Adrenal gland (tissue), 12 donors: ENCODE results near the gene TMEM185A. TPM values are rescaled to one million over a fixed set of nuclear protein-coding genes. Genes with fewer than 3 reads are reported as not detected.
"Not testable (repeated sequence)": the region's sequence is repeated elsewhere in the genome, so short reads cannot be mapped to it uniquely, and the experiment has no call there.

ENCODE experiments used
- DNase-seq, 7 donors: peaks; one replicate each; pipeline ENCODE4 v3.0.0-alpha.2; 2019 to 2020
- H3K27ac ChIP-seq, 5 donors: fragments of 200-600 bp; sonication (generic) in 4 of 5; 1 replicate in 3 of 5; 2 replicates in 2 of 5; pipeline versions ENCODE4 v1.5.1 to v1.8.0; 2016 to 2020; ENCODE audit warnings: mild to moderate bottlenecking in 1 of 5
- H3K27me3 ChIP-seq: fragments of 200-600 bp; 2 replicates; pipeline ENCODE4 v1.8.0; 2021
- H3K36me3 ChIP-seq, 2 donors: fragments of 200-600 bp; replicated peaks in 1 of 2; 1 replicate in 1 of 2; 2 replicates in 1 of 2; pipeline versions ENCODE4 v1.5.1 to v1.8.0; 2018 to 2022
- H3K4me1 ChIP-seq, 2 donors: fragments of 200-600 bp; replicated peaks in 1 of 2; 1 replicate in 1 of 2; 2 replicates in 1 of 2; pipeline versions ENCODE4 v1.5.1 to v1.8.0; 2018 to 2021
- H3K4me3 ChIP-seq, 4 donors: fragments of 200-600 bp; sonication (generic) in 3 of 4; one replicate each; pipeline ENCODE4 v1.5.1; 2016 to 2018
- H3K9me3 ChIP-seq, 3 donors: fragments of 200-600 bp; sonication (generic) in 1 of 3; replicated peaks in 1 of 3; 1 replicate in 2 of 3; 2 replicates in 1 of 3; pipeline versions ENCODE4 v1.5.1 to v1.8.0; 2016 to 2021
- POLR2A ChIP-seq, 2 donors: fragments of 450-650 bp; IDR thresholded peaks; one replicate each; pipeline ENCODE4 v1.6.1; 2017; ENCODE audit warnings: antibody characterized with exemption in 2 of 2, mild to moderate bottlenecking in 2 of 2, moderate library complexity in 1 of 2
- WGBS, 4 donors: extraction: QIAGEN DNeasy Blood & Tissue Kit in 2 of 4; methylation state at CpG; one replicate each; pipeline versions ENCODE4 v1.1.5 to v1.1.7; 2013 to 2017; 5-methylcytosine and 5-hydroxymethylcytosine counted together
- intact Hi-C, 2 donors: fragments of 100-400 bp; cut with DNase I; formaldehyde crosslinking; loops; one replicate each; pipeline versions ENCODE4 v1.14.1 to v1.15.0; 2022 to 2023
- polyA plus RNA-seq, 3 donors: library from polyadenylated mRNA; stranded (reverse); fragments of 200-250 nt in 2 of 3; fragments of 350-450 nt in 1 of 3; fragmentation: Illumina TruSeq in 1 of 3; extraction: RNeasy Lipid Tissue Mini Kit (QIAGEN cat#74804) in 1 of 3; gene quantifications; one replicate each; pipeline ENCODE4 v1.2.3, GENCODE V29; 2013 to 2014
- total RNA-seq, 9 donors: library from RNA; depleted of rRNA in 4 of 9; stranded (reverse); fragments of >200 nt in 4 of 9; fragments of 120-200 nt in 1 of 9; fragmentation: NEBNext Ultra II Directional in 1 of 9; extraction: Animal tissue kit (Norgen Biotek cat#: 25700) in 1 of 9; gene quantifications; one replicate each; pipeline versions ENCODE4 v1.1.0 to v1.2.4, GENCODE V29; 2013 to 2023
- TF ChIP-seq, protein P1 (sequence below), 6 experiments: fragments of 450-650 bp in 4 of 6; fragments of 200-600 bp in 2 of 6; sonication (generic) in 1 of 6; IDR thresholded peaks; 1 replicate in 5 of 6; 2 replicates in 1 of 6; pipeline versions ENCODE4 v1.5.1 to v1.8.0; 2016 to 2021; ENCODE audit warnings: antibody characterized with exemption in 6 of 6, mild to moderate bottlenecking in 2 of 6, moderate library complexity in 1 of 6
- donor health status: healthy with polysubstance abuse.
- donor health status: Bipolar disorder and iron deficiency.
- donor health status: DM: yes; HTN: yes; CAD: no.
- donor health status: DM: no; HTN: no; CAD: no.
- donor health status: DM: no; HTN: no; CAD: no.
- donor health status: DM: yes; HTN: yes; CAD: no.

TMEM185A gene
- total and polyA plus RNA-seq, 12 donors, result 14.8 to 38.0 (median 18.8) TPM

DNA sequence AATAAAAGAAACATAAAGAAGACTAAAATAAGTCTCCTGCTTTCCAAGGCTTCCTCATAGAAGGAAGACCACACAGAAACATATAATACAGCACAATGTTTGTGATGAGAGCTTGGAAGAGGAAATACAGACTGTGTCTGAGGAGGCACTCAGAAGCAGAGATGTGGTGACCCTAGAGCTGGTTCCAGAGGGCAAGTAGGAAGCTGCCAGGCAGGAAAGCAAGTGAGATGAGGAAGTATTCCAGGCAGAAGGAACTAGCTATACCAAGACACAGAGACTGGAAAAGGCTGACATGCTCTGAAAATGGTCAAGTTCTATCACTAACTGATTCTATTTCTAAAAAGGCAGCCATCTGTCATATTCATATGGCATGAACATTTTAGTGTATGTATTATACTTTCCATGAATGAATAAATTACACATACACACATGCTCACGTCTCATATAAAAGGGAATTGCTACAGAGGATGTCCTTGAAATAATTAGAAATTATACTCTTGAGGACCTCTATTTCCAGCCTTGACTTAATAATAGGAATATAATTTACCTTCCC lies 19.9 kb downstream of the TMEM185A start:
- Histone ChIP-seq H3K4me1 (no peaks in the 10 kb centered on the region), H3K4me3 (no peak overlapping the region), H3K27ac (no peak overlapping the region), H3K36me3 (no peaks in the 10 kb centered on the region), H3K27me3 (no peaks in the 10 kb centered on the region), H3K9me3 (no peaks in the 10 kb centered on the region)
- no peak for DNase-seq
- WGBS, 4 donors, result 47 to 67% (median 56%) methylated on average over 1 of the region's 1 CpG
- TF ChIP-seq, protein P1, sequence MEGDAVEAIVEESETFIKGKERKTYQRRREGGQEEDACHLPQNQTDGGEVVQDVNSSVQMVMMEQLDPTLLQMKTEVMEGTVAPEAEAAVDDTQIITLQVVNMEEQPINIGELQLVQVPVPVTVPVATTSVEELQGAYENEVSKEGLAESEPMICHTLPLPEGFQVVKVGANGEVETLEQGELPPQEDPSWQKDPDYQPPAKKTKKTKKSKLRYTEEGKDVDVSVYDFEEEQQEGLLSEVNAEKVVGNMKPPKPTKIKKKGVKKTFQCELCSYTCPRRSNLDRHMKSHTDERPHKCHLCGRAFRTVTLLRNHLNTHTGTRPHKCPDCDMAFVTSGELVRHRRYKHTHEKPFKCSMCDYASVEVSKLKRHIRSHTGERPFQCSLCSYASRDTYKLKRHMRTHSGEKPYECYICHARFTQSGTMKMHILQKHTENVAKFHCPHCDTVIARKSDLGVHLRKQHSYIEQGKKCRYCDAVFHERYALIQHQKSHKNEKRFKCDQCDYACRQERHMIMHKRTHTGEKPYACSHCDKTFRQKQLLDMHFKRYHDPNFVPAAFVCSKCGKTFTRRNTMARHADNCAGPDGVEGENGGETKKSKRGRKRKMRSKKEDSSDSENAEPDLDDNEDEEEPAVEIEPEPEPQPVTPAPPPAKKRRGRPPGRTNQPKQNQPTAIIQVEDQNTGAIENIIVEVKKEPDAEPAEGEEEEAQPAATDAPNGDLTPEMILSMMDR (IDR thresholded peaks at IDR 0.05), result no peak
- no peak for TF ChIP-seq POLR2A (IDR thresholded peaks at IDR 0.05)
- intact Hi-C loops, result no loop called here

DNA sequence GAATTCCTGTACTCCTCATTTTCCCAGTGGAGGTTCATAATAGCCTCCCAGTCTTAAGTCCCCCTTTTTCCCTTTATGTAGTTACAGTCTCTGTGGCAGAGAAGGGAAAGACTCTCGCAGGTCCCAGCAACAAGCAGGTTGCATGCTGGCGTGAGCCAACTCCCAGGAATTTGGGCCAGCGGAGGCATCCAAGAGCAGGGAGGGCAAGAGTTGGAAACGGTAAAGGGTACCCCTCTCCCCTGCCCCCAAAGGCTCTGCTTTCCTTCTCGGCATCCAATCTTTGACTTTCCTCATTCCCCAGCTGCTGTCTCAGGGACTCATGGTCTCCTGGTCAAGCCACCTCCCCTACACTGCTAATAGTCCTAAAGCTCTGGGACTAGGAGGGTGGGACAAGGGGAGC lies 21.1 kb downstream of the TMEM185A start:
- Histone ChIP-seq H3K4me3 (no peak overlapping the region), H3K27ac (no peak overlapping the region), H3K9me3 (no peaks in the 10 kb centered on the region), H3K36me3 (peaks cover 0 to 7% of the 10 kb centered on the region in 2 donors), H3K4me1 (no peaks in the 10 kb centered on the region), H3K27me3 (no peaks in the 10 kb centered on the region)
- TF ChIP-seq POLR2A (IDR thresholded peaks at IDR 0.05), result no peak
- WGBS, 4 donors, result 71 to 97% (median 85%) methylated on average over 2 to 5 of the region's 5 CpGs
- DNase-seq, result no peak
- intact Hi-C loops, result no loop called here

DNA sequence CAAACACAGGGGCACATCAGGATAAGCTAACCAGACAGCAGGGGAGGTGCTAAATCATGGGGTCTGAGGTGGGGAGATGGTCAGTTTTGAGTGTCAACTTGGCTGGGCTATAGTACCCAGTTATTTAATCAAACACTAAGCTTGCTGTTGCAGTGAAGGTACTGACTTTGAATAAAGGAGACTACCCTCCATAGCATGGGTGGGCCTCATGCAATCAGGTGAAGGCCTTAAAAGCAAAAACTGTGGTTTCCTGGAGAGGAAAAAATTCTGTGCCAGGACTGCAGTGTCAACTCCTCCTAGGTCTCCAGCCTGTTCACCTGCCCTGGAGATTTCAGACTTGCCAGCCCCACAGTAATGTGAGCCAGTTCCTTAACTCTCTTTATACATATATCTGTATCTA lies 23.9 kb downstream of the TMEM185A start:
- no peak for DNase-seq
- TF ChIP-seq, protein P1 (IDR thresholded peaks at IDR 0.05), result no peak
- no peak for TF ChIP-seq POLR2A (IDR thresholded peaks at IDR 0.05)
- intact Hi-C loops, result no loop called here
- Histone ChIP-seq H3K36me3 (peaks cover 0 to 12% of the 10 kb centered on the region in 2 donors), H3K27ac (no peak overlapping the region), H3K9me3 (no peaks in the 10 kb centered on the region), H3K4me3 (no peak overlapping the region), H3K27me3 (no peaks in the 10 kb centered on the region), H3K4me1 (no peaks in the 10 kb centered on the region)

DNA sequence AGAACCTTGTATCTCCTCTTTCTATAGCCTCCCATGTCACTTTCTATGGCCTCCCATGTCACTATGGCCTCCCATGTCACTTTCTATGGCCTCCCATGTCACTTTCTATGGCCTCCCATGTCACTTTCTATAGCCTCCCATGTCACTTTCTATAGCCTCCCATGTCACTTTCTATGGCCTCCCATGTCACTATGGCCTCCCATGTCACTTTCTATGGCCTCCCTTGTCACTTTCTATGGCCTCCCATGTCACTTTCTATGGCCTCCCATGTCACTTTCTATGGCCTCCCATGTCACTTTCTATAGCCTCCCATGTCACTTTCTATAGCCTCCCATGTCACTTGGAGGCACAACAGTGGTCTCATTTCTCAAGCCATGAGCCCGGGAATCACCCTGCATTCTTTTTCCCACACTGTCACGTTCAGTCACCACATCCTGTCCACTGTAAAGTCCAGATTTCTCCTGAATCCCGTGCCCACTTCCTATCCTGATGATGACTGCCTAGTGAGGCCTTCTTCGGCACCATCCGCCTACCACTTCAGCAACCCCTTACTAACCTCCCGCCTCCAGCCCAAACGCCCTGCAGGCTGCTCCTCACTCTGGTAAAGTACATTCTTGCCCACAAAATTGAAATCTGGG lies 26.2 kb downstream of the TMEM185A start:
- H3K9me3 ChIP-seq, DNase-seq, intact Hi-C loops, H3K4me3 ChIP-seq, H3K27me3 ChIP-seq, H3K4me1 ChIP-seq, H3K27ac ChIP-seq: not testable (repeated sequence)
- H3K36me3 ChIP-seq, result peaks cover 0 to 12% of the 10 kb centered on the region in 2 donors
- WGBS, 4 donors, result 70 to 96% (median 85%) methylated on average over 7 of the region's 7 CpGs

DNA sequence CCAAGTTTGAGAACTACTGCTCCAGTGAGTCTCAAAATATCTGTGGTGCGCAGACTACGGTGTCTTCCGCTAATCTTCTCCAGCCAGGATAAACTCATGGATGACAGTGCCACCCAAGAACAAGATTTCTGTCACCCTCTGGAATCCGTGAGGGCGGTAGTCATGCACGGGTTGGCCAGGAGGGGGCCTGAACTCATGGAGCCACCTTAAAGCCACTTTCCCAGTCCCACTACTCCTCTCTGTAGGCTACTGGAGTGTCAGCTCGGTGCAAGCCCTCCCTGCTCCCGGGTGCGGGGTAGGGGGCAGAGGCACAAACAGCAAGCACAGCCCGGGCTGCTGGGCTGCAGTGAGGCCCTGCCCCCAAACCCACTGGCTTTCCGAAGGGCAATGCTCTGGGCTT lies 33.0 kb downstream of the TMEM185A start:
- H3K4me1 ChIP-seq, intact Hi-C loops, H3K9me3 ChIP-seq, H3K27me3 ChIP-seq, DNase-seq, H3K4me3 ChIP-seq, H3K36me3 ChIP-seq, H3K27ac ChIP-seq: not testable (repeated sequence)
- 12% methylated on average over 3 of the region's 11 CpGs; no CpG with 5 or more reads in 2 of the 4 donors for WGBS, 4 donors

GRCh38 chrX:149595943-149596342 lies 35.6 kb downstream of the TMEM185A start:
- not testable (repeated sequence) for DNase-seq

DNA sequence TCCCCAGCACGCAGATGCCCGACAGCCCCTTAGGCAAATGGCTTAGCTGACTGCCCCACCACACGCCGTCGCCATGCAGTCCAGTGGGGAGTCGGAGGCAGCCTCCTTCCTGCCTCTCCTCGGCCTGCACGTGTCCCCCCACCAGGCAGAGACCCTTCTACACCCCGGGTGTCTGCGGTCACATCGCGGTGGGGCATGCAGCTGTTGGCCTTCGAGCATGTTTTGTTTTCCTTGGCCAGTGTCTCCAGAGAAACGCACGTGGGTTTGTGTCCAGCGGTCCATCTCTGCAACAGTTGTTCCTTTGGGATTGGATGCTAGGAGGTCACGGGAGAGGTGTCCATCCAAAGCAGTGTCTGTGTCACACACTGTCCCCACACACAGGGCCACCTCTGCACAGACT lies 36.4 kb downstream of the TMEM185A start, which contains the start of gene HSFX2:
Gene HSFX2 (minus strand): TSS at position 101 of the 400 bp plus-strand sequence. CDS start 614 bp downstream, outside the sequence.
- H3K9me3 ChIP-seq, intact Hi-C loops, DNase-seq, H3K27me3 ChIP-seq, H3K36me3 ChIP-seq, H3K4me1 ChIP-seq, H3K4me3 ChIP-seq, H3K27ac ChIP-seq: not testable (repeated sequence)
- no CpG with 5 or more reads among the region's 17 CpGs for WGBS, 4 donors

More at GRCh38 chrX:149595943-149596342, 35.6 kb downstream of the TMEM185A start:
- H3K27ac ChIP-seq, H3K36me3 ChIP-seq, intact Hi-C loops, H3K4me3 ChIP-seq, H3K9me3 ChIP-seq, H3K4me1 ChIP-seq, H3K27me3 ChIP-seq: not testable (repeated sequence)
- WGBS, 4 donors, result no CpG with 5 or more reads among the region's 7 CpGs

GRCh38 chrX:149590993-149591392 lies 40.6 kb downstream of the TMEM185A start:
- H3K4me1 ChIP-seq, H3K27ac ChIP-seq, H3K4me3 ChIP-seq, intact Hi-C loops, H3K9me3 ChIP-seq, H3K27me3 ChIP-seq, H3K36me3 ChIP-seq, DNase-seq: not testable (repeated sequence)
- WGBS, 4 donors, result no CpG with 5 or more reads among the region's 7 CpGs

DNA sequence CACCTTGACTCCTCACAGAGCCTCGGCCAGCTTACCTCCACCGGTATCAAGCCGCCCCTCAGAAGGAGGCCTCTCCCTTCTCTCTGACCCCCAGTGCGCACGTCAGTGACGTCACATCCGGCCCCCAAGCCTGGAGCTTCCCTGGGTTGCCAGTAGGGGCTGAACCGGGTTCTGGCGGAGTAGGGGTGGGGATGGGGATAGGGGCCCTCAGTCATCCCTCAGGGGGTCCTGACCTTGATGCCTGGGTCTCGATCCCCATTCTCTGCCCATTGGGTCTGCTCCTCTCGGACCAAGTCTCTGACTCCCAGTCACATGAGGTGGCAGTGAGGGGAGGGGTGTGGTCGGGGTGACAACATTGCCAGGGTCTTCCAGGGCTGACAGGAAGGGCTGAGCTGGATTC lies 44.2 kb downstream of the TMEM185A start, which contains the start of gene MAGEA9B:
Gene MAGEA9B (minus strand): TSS at position 101 of the 400 bp plus-strand sequence. CDS start 4,280 bp downstream, outside the sequence.
- no CpG with 5 or more reads among the region's 12 CpGs for WGBS, 4 donors
- H3K4me3 ChIP-seq, intact Hi-C loops, H3K9me3 ChIP-seq, H3K36me3 ChIP-seq, H3K27ac ChIP-seq, H3K27me3 ChIP-seq, H3K4me1 ChIP-seq, DNase-seq: not testable (repeated sequence)
